Muscle layer of duodenum (tissue), 2 donors: ENCODE data around the gene CYP20A1.
"Not testable (repeated sequence)": the region's sequence is repeated elsewhere in the genome, so short reads cannot be mapped to it uniquely, and the experiment has no call there.

ENCODE experiments used
- H3K27ac ChIP-seq: one replicate; pipeline ENCODE4 v1.7.0; 2013; ENCODE audit warnings: mild to moderate bottlenecking, low read length
- H3K27me3 ChIP-seq: one replicate; pipeline ENCODE4 v1.7.0; 2013; ENCODE audit warnings: low read depth, mild to moderate bottlenecking, control low read depth, low read length
- H3K36me3 ChIP-seq, 2 donors: one replicate each; pipeline ENCODE4 v1.7.0; 2013; ENCODE audit warnings: low read length in 2 of 2, control low read depth in 1 of 2, mild to moderate bottlenecking in 1 of 2; ENCODE audit not compliant: insufficient read depth in 2 of 2, control insufficient read depth in 1 of 2
- H3K4me1 ChIP-seq, 2 donors: one replicate each; pipeline ENCODE4 v1.7.0; 2013; ENCODE audit warnings: low read length in 2 of 2, mild to moderate bottlenecking in 2 of 2, control low read depth in 1 of 2, moderate library complexity in 1 of 2; ENCODE audit not compliant: insufficient read depth in 2 of 2, control insufficient read depth in 1 of 2
- H3K4me3 ChIP-seq, 2 donors: one replicate each; pipeline ENCODE4 v1.7.0; 2013; ENCODE audit warnings: low read length in 2 of 2, low read depth in 1 of 2, mild to moderate bottlenecking in 1 of 2
- H3K9me3 ChIP-seq, 2 donors: one replicate each; pipeline ENCODE4 v1.7.0; 2013; ENCODE audit warnings: low read length in 2 of 2, control low read depth in 1 of 2, mild to moderate bottlenecking in 1 of 2; ENCODE audit not compliant: control insufficient read depth in 1 of 2
- donor health status: healthy.

CYP20A1 gene

DNA sequence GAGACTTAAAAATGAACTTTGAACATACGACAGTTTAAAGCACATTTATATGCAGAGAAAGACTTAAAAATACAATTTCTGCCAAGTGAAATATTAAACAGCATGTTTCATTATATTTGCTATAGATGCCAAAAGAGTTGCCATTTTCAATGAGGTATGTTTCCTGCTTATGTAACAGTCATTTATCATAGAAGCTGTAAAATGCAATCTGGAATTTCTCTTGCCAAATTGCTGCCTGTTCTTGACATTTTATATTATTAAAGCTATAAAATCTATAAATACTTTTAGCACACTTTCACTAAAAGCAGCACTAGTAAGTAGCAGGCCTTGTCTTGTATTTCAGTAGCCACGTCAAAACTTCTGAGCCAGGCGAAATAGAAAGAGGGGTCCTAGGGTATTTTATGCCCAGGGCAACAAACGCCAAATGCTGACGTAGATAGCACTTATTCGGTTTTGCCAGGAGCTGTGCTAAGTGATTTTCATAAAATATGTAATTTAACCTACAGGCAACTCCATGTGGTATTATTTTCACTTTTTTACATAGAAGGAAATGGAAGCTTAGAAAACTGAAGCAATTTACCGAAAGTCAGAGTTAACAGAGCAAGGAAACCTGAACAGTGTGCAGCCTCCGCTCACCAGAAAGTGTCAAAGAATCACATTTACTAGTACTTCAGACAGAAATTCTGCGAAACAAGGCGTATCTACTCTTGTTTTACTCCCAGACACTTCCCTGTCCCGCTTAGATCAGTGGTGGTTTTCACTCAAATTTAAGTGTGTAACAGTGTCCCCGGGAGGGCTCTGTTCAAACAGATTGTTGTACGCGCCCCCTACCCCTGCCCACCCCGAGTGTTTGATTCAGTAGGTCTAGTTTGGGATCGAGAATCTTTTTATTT is 1.2 kb upstream of the CYP20A1 start:
- no peaks in the 10 kb centered on the region for H3K9me3 ChIP-seq
- peaks cover 5 to 18% of the 10 kb centered on the region in 2 donors for H3K4me1 ChIP-seq
- peak overlapping the region; percentile 90 to 98 for H3K4me3 ChIP-seq
- H3K27me3 ChIP-seq, result no peaks in the 10 kb centered on the region
- H3K27ac ChIP-seq, result no peak overlapping the region
- peaks cover 0 to 4% of the 10 kb centered on the region in 2 donors for H3K36me3 ChIP-seq

DNA sequence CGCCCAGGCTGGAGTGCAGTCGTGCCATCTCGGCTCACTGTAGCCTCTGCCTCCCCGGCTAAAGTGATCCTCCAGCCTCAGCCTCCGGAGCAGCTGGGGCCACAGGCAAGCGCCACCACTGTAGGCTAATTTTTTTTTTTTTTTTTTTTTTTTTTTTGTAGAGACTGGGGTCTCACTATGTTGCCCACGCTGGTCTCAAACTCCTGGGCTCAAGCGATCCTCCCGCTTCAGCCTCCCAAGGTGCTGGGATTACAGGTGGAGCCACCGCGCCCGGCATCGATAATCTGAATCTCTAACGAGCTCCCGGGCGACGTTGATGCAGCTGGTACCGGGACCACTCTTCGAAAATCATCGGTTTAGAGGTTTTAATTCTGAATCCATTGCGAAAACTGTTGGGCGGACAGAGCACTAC is 520 bp upstream of the CYP20A1 start:
- peak overlapping the region; percentile 91 for H3K27ac ChIP-seq
- H3K36me3 ChIP-seq, result peaks cover 0 to 9% of the 10 kb centered on the region in 2 donors
- peak overlapping the region; percentile 90 to 98 for H3K4me3 ChIP-seq
- H3K9me3 ChIP-seq, result no peaks in the 10 kb centered on the region
- H3K27me3 ChIP-seq, result no peaks in the 10 kb centered on the region
- H3K4me1 ChIP-seq, result peaks cover 5 to 18% of the 10 kb centered on the region in 2 donors

DNA sequence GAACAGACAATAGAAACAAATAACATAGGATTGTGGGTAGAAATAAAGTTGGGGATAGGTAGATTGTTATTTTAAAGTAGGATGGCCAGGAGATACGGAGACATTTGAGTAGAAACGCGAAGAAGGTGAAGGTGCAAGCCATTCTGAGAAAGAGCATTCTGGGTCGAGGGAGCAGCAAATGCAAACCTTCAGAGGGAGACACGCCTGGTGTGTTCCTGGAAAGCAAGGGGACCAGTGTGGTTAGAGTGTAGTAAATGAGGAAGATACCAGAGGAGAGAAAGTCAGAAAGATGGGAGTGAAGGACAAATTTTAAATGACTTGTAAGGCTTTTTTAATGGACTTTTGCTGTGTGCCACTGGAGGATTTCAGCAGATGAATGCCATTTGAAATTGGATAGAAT is 1.7 kb downstream of the CYP20A1 start:
- Histone ChIP-seq H3K4me1 (peaks cover 5 to 18% of the 10 kb centered on the region in 2 donors), H3K36me3 (peaks cover 0 to 20% of the 10 kb centered on the region in 2 donors), H3K27me3 (no peaks in the 10 kb centered on the region), H3K27ac (no peak overlapping the region), H3K4me3 (peak overlapping the region; percentile 90 to 98), H3K9me3 (no peaks in the 10 kb centered on the region)

DNA sequence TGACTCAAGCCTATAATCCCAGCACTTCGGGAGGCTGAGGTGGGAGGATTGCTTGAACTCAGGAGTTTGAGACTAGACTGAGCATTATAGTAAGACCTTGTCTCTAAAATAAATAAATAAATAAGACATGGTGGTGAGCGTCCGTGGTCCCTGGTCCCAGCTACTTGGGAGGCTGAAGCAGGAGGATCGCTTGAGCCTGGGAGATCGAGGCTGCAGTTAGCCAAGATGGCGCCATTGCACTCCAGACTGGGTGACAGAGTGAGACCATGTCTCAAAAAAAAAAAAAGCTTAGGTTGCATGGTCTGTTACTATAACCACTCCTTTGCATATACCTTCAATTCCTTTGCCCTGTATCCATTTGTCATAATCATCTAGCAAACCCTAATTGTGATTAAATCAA is 3.7 kb downstream of the CYP20A1 start:
- H3K4me3 ChIP-seq, result no peak overlapping the region
- H3K27ac ChIP-seq, result no peak overlapping the region
- H3K36me3 ChIP-seq, result peaks cover 0 to 23% of the 10 kb centered on the region in 2 donors
- H3K4me1 ChIP-seq, result peaks cover 5 to 18% of the 10 kb centered on the region in 2 donors
- H3K27me3 ChIP-seq, result no peaks in the 10 kb centered on the region
- no peaks in the 10 kb centered on the region for H3K9me3 ChIP-seq

DNA sequence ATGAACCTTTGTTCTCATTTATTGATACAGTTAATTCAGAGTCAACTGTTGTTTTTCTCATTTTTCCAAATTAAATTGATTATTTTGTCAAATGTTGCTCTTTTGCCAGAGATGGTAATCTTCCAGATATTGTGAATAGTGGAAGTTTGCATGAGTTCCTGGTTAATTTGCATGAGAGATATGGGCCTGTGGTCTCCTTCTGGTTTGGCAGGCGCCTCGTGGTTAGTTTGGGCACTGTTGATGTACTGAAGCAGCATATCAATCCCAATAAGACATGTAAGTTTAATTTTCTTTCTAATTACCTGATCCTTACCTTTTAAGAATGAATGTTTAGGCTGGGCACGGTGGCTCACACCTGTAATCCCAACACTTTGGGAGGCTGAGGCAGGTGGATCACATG is 7.8 kb downstream of the CYP20A1 start:
- no peaks in the 10 kb centered on the region for H3K4me1 ChIP-seq
- H3K9me3 ChIP-seq, result no peaks in the 10 kb centered on the region
- no peak overlapping the region for H3K27ac ChIP-seq
- H3K27me3 ChIP-seq, result no peaks in the 10 kb centered on the region
- no peak overlapping the region for H3K4me3 ChIP-seq
- peaks cover 0 to 26% of the 10 kb centered on the region in 2 donors for H3K36me3 ChIP-seq

DNA sequence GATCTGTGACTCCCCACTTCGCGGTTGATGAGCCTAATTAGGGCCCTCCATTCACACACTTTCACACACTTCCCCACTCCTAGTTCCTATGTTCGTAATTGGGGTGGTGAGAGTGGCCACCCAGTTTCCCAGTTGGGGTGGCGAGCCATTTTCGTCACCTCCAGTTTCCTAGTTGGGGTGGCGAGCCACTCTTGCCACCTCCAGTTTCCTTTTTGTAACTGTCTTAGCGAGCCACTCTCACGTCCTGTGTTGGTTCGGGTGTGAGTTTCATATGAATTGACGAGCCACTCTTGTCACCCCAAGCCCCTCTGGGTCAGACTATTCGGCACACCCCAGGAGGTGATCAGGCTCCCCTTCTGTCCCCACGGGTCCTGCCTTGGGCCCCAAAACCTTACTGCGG is 14.0 kb downstream of the CYP20A1 start:
- H3K27ac ChIP-seq, result no peak overlapping the region
- H3K36me3 ChIP-seq, result peaks cover 9 to 26% of the 10 kb centered on the region in 2 donors
- H3K4me3 ChIP-seq, result no peak overlapping the region
- H3K27me3 ChIP-seq, result no peaks in the 10 kb centered on the region
- H3K4me1 ChIP-seq, result no peaks in the 10 kb centered on the region
- H3K9me3 ChIP-seq, result no peaks in the 10 kb centered on the region

DNA sequence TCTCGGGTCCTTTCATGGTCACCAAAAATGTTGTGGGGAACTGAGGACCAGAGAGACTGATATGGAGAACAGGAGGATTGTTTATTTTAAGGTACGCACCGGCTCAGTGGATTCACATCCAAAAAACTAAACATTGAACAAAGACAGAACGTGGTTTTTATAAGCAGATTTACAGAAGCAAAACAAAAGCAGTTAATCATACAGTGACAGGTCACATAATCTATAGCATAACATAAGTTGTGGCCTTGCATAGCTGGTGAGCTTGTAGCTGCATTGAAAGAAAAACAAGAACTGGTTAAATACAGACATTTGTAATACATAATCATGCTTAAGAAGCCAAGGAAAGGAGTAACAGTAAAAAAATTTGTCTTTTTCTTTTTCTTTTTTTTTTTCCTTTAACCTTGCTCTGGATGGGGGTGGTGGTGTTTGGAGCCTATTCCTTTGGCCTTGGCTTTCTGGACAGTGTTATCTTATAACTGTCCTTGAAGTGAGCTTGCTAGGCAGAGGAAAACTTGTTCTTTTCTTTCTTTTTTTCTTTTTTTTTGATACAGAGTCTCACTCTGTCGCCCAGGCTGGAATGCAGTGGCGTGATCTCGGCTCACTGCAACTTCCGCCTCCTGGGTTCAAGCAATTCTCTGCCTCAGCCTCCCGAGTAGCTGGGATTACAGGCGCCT is 14.7 kb downstream of the CYP20A1 start:
- not testable (repeated sequence) for H3K9me3 ChIP-seq, H3K4me1 ChIP-seq, H3K4me3 ChIP-seq, H3K27me3 ChIP-seq, H3K27ac ChIP-seq
- H3K36me3 ChIP-seq, result peaks cover 9 to 27% of the 10 kb centered on the region in 2 donors

DNA sequence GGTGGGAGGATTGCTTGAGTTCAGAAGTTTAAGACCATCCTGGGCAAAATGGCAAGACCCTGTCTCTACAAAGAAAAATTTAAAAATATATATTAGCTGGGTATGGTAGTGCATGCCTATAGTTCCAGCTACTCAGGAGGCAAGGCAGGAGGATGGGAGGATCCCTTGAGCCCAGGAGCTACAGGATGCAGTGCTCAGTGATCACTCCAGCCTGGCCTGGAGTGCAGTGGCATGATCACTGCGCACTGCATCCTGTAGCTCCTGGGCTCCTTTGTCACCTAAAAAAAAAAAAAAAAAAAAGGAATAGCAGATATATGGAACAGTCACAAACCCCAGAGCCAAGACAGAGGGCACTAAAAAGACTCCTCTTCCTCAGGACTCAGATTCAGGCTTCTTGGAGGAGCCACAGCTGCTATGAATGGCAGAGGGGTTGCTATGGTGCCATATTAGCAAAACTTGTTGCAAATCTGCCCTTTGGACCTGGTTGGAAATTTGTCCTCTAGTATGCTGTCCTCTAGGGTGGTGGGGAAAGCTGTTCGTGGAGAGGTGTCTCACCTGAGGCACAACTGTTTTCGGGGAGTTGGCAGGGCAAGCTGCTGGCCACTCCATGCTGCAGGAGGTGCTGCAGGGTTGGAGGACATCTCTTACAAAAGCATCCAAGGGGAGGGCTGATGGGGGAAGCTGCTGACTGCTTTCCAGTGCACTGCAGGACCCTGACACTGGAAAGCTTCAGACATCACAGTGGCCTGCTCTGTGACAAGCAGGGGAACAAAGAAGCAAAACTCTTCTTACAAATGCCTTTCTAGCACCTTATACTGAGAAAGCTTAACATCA is 22.7 kb downstream of the CYP20A1 start:
- Histone ChIP-seq H3K9me3 (no peaks in the 10 kb centered on the region), H3K27me3 (no peaks in the 10 kb centered on the region), H3K4me1 (no peaks in the 10 kb centered on the region), H3K4me3 (no peak overlapping the region), H3K36me3 (peaks cover 9 to 21% of the 10 kb centered on the region in 2 donors), H3K27ac (no peak overlapping the region)

DNA sequence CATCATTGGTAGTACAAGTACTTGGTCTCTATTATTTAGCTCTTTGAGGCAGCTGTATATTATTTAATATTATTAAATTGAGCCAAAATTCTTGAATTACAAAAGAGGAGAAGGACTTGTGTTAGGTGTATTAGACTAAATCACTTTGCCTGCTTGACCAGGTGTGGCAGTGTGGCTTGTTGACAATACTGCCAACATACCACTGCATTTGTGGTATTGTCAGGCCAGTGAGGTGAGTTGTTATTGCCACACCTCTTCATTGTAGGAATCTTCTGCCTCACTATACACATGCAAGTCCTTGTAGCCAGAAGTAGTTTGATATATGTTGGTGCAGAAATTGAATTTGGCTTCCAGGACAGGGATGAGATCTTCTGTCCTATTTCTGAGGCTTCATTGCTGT is 40.5 kb downstream of the CYP20A1 start:
- Histone ChIP-seq H3K27me3 (no peaks in the 10 kb centered on the region), H3K36me3 (peaks cover 38 to 51% of the 10 kb centered on the region in 2 donors), H3K9me3 (no peaks in the 10 kb centered on the region), H3K27ac (no peak overlapping the region), H3K4me1 (no peaks in the 10 kb centered on the region), H3K4me3 (no peak overlapping the region)

DNA sequence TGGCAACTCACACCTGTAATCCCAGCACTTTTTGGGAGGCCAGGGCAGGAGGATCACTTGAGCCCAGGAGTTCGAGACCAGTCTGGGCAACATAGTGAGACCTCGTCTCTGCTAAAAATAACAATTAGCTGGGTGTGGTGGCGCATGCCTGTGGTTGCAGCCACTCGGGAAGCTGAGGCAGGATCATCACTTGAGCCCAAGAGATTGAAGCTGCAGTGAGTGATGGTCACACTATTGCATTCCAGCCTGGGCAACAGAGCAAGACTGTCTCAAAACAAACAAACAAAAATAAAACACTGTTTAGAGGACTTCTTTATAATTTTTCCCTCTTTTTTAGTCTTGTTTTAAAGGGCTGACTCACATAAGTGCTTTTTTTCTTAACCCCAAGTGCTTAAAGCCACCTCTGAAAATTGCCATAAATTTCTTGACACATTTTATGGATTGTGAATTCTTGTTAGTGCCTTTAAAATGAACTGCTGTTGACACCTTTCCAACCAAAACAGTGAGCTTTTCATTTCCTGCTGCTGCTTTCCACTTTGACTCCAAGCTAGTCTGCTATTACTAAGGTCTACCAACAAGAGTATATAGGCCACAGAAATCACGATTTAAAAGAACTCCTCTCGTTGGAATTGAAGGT is 41.7 kb downstream of the CYP20A1 start:
- Histone ChIP-seq H3K27ac (no peak overlapping the region), H3K36me3 (peaks cover 43 to 55% of the 10 kb centered on the region in 2 donors), H3K27me3 (no peaks in the 10 kb centered on the region), H3K9me3 (no peaks in the 10 kb centered on the region), H3K4me1 (no peaks in the 10 kb centered on the region), H3K4me3 (no peak overlapping the region)
